HG02623 (cell line): ENCODE measurements around the gene OR1I1.
"Not testable (repeated sequence)": the region's sequence is repeated elsewhere in the genome, so short reads cannot be mapped to it uniquely, and the experiment has no call there.

ENCODE experiments used
- ATAC-seq: cut with Tn5 transposase; IDR thresholded peaks from one replicate; pipeline ENCODE4 v1.9.1; 2021; ENCODE audit warnings: moderate library complexity; ENCODE audit not compliant: unreplicated experiment

OR1I1 gene

GRCh38 chr19:15097980-15098379 is 16.0 kb downstream of the OR1I1 start:
- ATAC-seq: not testable (repeated sequence)

GRCh38 chr19:15098460-15098859 is 16.4 kb downstream of the OR1I1 start:
- ATAC-seq: no peak

- no peak for ATAC-seq
Observed at GRCh38 chr19:15099017-15099582, 17.1 kb downstream of the OR1I1 start.

- no peak for ATAC-seq
Observed at GRCh38 chr19:15101479-15102082, 19.6 kb downstream of the OR1I1 start.

- ATAC-seq: no peak
Observed at GRCh38 chr19:15104003-15104402, 22.0 kb downstream of the OR1I1 start.

GRCh38 chr19:15104411-15104810 is 22.4 kb downstream of the OR1I1 start:
- ATAC-seq: no peak

- no peak for ATAC-seq
Observed at GRCh38 chr19:15105044-15105443, 23.0 kb downstream of the OR1I1 start.

- ATAC-seq: no peak
Observed at GRCh38 chr19:15107061-15108010, 25.3 kb downstream of the OR1I1 start, which contains the start of gene SYDE1. TSS of gene SYDE1 (plus strand) at chr19:15107401. CDS start at chr19:15107434, 33 bp downstream.

- ATAC-seq: no peak
Observed at GRCh38 chr19:15108145-15108844, 26.3 kb downstream of the OR1I1 start.

GRCh38 chr19:15108845-15109767 is 27.1 kb downstream of the OR1I1 start:
- ATAC-seq: no peak

- ATAC-seq: no peak
Observed at GRCh38 chr19:15109768-15110417, 27.9 kb downstream of the OR1I1 start.

- ATAC-seq: no peak
Observed at GRCh38 chr19:15110418-15110815, 28.4 kb downstream of the OR1I1 start.

- no peak for ATAC-seq
Observed at GRCh38 chr19:15111758-15112157, 29.7 kb downstream of the OR1I1 start.

- ATAC-seq: no peak
Observed at GRCh38 chr19:15112385-15112784, 30.4 kb downstream of the OR1I1 start.

- ATAC-seq: no peak
Observed at GRCh38 chr19:15113245-15114152, 31.5 kb downstream of the OR1I1 start.

GRCh38 chr19:15114153-15114540 is 32.1 kb downstream of the OR1I1 start:
- no peak for ATAC-seq

- ATAC-seq: no peak
Observed at GRCh38 chr19:15115080-15115479, 33.1 kb downstream of the OR1I1 start.

GRCh38 chr19:15115762-15116615 is 34.0 kb downstream of the OR1I1 start:
- ATAC-seq: no peak
